DOHH2 (cell line): ENCODE data around the gene TNFRSF11A.

Experiments used
- H3F3A ChIP-seq: fragments of 200-600 bp; sonication (generic), shearing (Covaris generic); 2 replicates; pipeline ENCODE4 v1.6.0; 2016; ENCODE audit warnings: antibody characterized with exemption, mild to moderate bottlenecking; ENCODE audit not compliant: control insufficient read depth, insufficient read depth
- H3K27ac ChIP-seq: fragments of 200-600 bp; sonication (generic); 2 replicates; pipeline ENCODE4 v1.5.1; 2014; ENCODE audit warnings: low read depth, mild to moderate bottlenecking, low read length, moderate library complexity
- H3K27me3 ChIP-seq: fragments of 200-600 bp; sonication (generic); 2 replicates; pipeline ENCODE4 v1.6.1; 2014; ENCODE audit warnings: mild to moderate bottlenecking, low read length, mixed read lengths; ENCODE audit not compliant: control insufficient read depth
- H3K36me3 ChIP-seq: fragments of 200-600 bp; sonication (generic); 2 replicates; pipeline ENCODE4 v1.6.1; 2014; ENCODE audit warnings: mild to moderate bottlenecking, low read length, moderate library complexity, mixed read lengths; ENCODE audit not compliant: control insufficient read depth
- H3K4me1 ChIP-seq: fragments of 200-600 bp; sonication (generic); 2 replicates; pipeline ENCODE4 v1.6.1; 2014; ENCODE audit warnings: mild to moderate bottlenecking, low read length, mixed read lengths; ENCODE audit not compliant: control insufficient read depth
- H3K4me2 ChIP-seq: fragments of 200-600 bp; sonication (generic); 2 replicates; pipeline ENCODE4 v1.6.0; 2014; ENCODE audit warnings: mild to moderate bottlenecking, low read length, moderate library complexity
- H3K4me3 ChIP-seq: fragments of 200-600 bp; sonication (generic); 2 replicates; pipeline ENCODE4 v1.5.1; 2014; ENCODE audit warnings: mild to moderate bottlenecking, low read length, mixed read lengths
- H3K79me2 ChIP-seq: fragments of 200-600 bp; sonication (generic); 2 replicates; pipeline ENCODE4 v1.6.1; 2014; ENCODE audit warnings: mild to moderate bottlenecking, low read length, mixed read lengths; ENCODE audit not compliant: control insufficient read depth
- H3K9me2 ChIP-seq: fragments of 200-600 bp; sonication (generic); replicated peaks from 2 replicates; pipeline ENCODE4 v1.6.1; 2014; ENCODE audit warnings: mild to moderate bottlenecking, low read length, mixed read lengths; ENCODE audit not compliant: control insufficient read depth
- H3K9me3 ChIP-seq: fragments of 200-600 bp; sonication (generic); 2 replicates; pipeline ENCODE4 v1.6.1; 2014; ENCODE audit warnings: antibody characterized with exemption, low read length, mixed read lengths; ENCODE audit not compliant: control insufficient read depth, insufficient read depth
- H4K20me1 ChIP-seq: fragments of 200-600 bp; sonication (generic); 2 replicates; pipeline ENCODE4 v1.6.0; 2014; ENCODE audit warnings: low read depth, mild to moderate bottlenecking, antibody characterized with exemption, low read length, moderate library complexity; ENCODE audit not compliant: control insufficient read depth, insufficient read depth
- CTCF ChIP-seq: fragments of 200-600 bp; sonication (generic); IDR thresholded peaks from one replicate; pipeline ENCODE4 v1.5.1; 2014; ENCODE audit warnings: antibody characterized with exemption, mild to moderate bottlenecking, low read depth, low read length; ENCODE audit not compliant: poor library complexity, severe bottlenecking
- EZH2phosphoT487 ChIP-seq: fragments of 200-600 bp; sonication (generic); IDR thresholded peaks from 2 replicates; pipeline ENCODE4 v1.6.1; 2017; ENCODE audit warnings: borderline replicate concordance, mild to moderate bottlenecking, antibody characterized with exemption, low read length, moderate library complexity, mixed read lengths

The TNFRSF11A gene

GRCh38 chr18:62374410-62374965 lies 49.4 kb downstream of the TNFRSF11A start:
- peaks cover 50% of the 10 kb centered on the region for H3K4me1 ChIP-seq
- H4K20me1 ChIP-seq, result no peaks in the 10 kb centered on the region
- peaks cover 6% of the 10 kb centered on the region for H3F3A ChIP-seq
- H3K4me3 ChIP-seq, result no peak overlapping the region
- no peaks in the 10 kb centered on the region for H3K9me2 ChIP-seq
- H3K9me3 ChIP-seq, result no peaks in the 10 kb centered on the region
- no peaks in the 10 kb centered on the region for H3K79me2 ChIP-seq
- no peak overlapping the region for H3K4me2 ChIP-seq
- no peak overlapping the region for H3K27ac ChIP-seq
- H3K36me3 ChIP-seq, result no peaks in the 10 kb centered on the region
- H3K27me3 ChIP-seq, result no peaks in the 10 kb centered on the region
- TF ChIP-seq CTCF, result no peak
- TF ChIP-seq EZH2phosphoT487, result no peak

GRCh38 chr18:62377131-62377807 lies 52.2 kb downstream of the TNFRSF11A start:
- no peak overlapping the region for H3K27ac ChIP-seq
- no peaks in the 10 kb centered on the region for H3K9me2 ChIP-seq
- no peak overlapping the region for H3K4me2 ChIP-seq
- H3K4me3 ChIP-seq, result no peak overlapping the region
- H3F3A ChIP-seq, result no peaks in the 10 kb centered on the region
- H4K20me1 ChIP-seq, result no peaks in the 10 kb centered on the region
- no peaks in the 10 kb centered on the region for H3K36me3 ChIP-seq
- TF ChIP-seq CTCF (no peak), EZH2phosphoT487 (no peak)
- H3K9me3 ChIP-seq, result no peaks in the 10 kb centered on the region
- H3K27me3 ChIP-seq, result no peaks in the 10 kb centered on the region
- no peaks in the 10 kb centered on the region for H3K79me2 ChIP-seq
- H3K4me1 ChIP-seq, result peaks cover 24% of the 10 kb centered on the region

GRCh38 chr18:62379051-62379450 lies 53.9 kb downstream of the TNFRSF11A start:
- H3K9me3 ChIP-seq, result no peaks in the 10 kb centered on the region
- TF ChIP-seq EZH2phosphoT487 (no peak), CTCF (no peak)
- H3K27me3 ChIP-seq, result no peaks in the 10 kb centered on the region
- no peaks in the 10 kb centered on the region for H3K79me2 ChIP-seq
- no peaks in the 10 kb centered on the region for H3F3A ChIP-seq
- H3K9me2 ChIP-seq, result no peaks in the 10 kb centered on the region
- no peaks in the 10 kb centered on the region for H4K20me1 ChIP-seq
- peaks cover 11% of the 10 kb centered on the region for H3K4me1 ChIP-seq
- no peak overlapping the region for H3K27ac ChIP-seq
- no peak overlapping the region for H3K4me2 ChIP-seq
- H3K36me3 ChIP-seq, result no peaks in the 10 kb centered on the region
- no peak overlapping the region for H3K4me3 ChIP-seq
